Peyer's patch (tissue), 4 donors: ENCODE results near the gene FAM163A. TPM values are rescaled to one million over a fixed set of nuclear protein-coding genes. Genes with fewer than 3 reads are reported as not detected.

Experiments
- DNase-seq, 3 donors: peaks; one replicate each; pipeline ENCODE4 v3.0.0-alpha.2; 2017 to 2019
- H3K27ac ChIP-seq, 4 donors: fragments of 200-600 bp; sonication (generic); one replicate each; pipeline ENCODE4 v1.5.1; 2016 to 2019
- H3K27me3 ChIP-seq, 2 donors: fragments of 200-600 bp; sonication (generic); one replicate each; pipeline ENCODE4 v1.5.1; 2019
- H3K36me3 ChIP-seq, 3 donors: fragments of 200-600 bp; sonication (generic); one replicate each; pipeline ENCODE4 v1.5.1; 2016 to 2019
- H3K4me1 ChIP-seq, 4 donors: fragments of 200-600 bp; sonication (generic); one replicate each; pipeline ENCODE4 v1.5.1; 2016 to 2019
- H3K4me3 ChIP-seq, 4 donors: fragments of 200-600 bp; sonication (generic); 1 replicate in 3 of 4; 2 replicates in 1 of 4; pipeline ENCODE4 v1.5.1; 2016 to 2019; ENCODE audit warnings: mild to moderate bottlenecking in 1 of 4
- H3K9me3 ChIP-seq, 4 donors: fragments of 200-600 bp; sonication (generic); one replicate each; pipeline ENCODE4 v1.5.1; 2016 to 2019; ENCODE audit warnings: mild to moderate bottlenecking in 1 of 4
- CTCF ChIP-seq, 6 experiments: fragments of 450-650 bp in 4 of 6; fragments of 200-600 bp in 2 of 6; sonication (generic) in 1 of 6; IDR thresholded peaks; one replicate each; pipeline ENCODE4 v1.5.1; 2017 to 2019; ENCODE audit warnings: antibody characterized with exemption in 6 of 6, mild to moderate bottlenecking in 3 of 6, moderate library complexity in 1 of 6
- POLR2A ChIP-seq, 2 donors: fragments of 450-650 bp; IDR thresholded peaks; one replicate each; pipeline ENCODE4 v1.5.1; 2017; ENCODE audit warnings: antibody characterized with exemption in 2 of 2, mild to moderate bottlenecking in 2 of 2, moderate library complexity in 2 of 2
- total RNA-seq, 4 donors: library from RNA; depleted of rRNA; stranded (reverse); fragments of >200 nt; gene quantifications; one replicate each; pipeline ENCODE4 v1.1.0, GENCODE V29; 2016

The FAM163A gene
- total RNA-seq, 4 donors from 2014 or later = 0.67 to 5.0 (median 1.2) TPM; not detected in 1

- Histone ChIP-seq H3K27ac (no peak overlapping the region), H3K9me3 (no peaks in the 10 kb centered on the region), H3K4me1 (peaks cover 0 to 18% (median 4%) of the 10 kb centered on the region in 4 donors), H3K4me3 (no peak overlapping the region), H3K27me3 (peaks cover 0 to 15% of the 10 kb centered on the region in 2 donors), H3K36me3 (no peaks in the 10 kb centered on the region)
- no peak for DNase-seq
- TF ChIP-seq CTCF (IDR thresholded peaks at IDR 0.05) = no peak
- TF ChIP-seq POLR2A (IDR thresholded peaks at IDR 0.05) = no peak
Observed at GRCh38 chr1:179745131-179745611, 2.1 kb downstream of the FAM163A start.

- no peak for TF ChIP-seq POLR2A (IDR thresholded peaks at IDR 0.05)
- TF ChIP-seq CTCF (IDR thresholded peaks at IDR 0.05) = no peak
- H3K27me3 ChIP-seq = peaks cover 0 to 15% of the 10 kb centered on the region in 2 donors
Observed at GRCh38 chr1:179745743-179746142, 2.7 kb downstream of the FAM163A start.

GRCh38 chr1:179747611-179748010 lies 4.5 kb downstream of the FAM163A start:
- Histone ChIP-seq H3K27me3 (peaks cover 0 to 15% of the 10 kb centered on the region in 2 donors), H3K4me3 (no peak overlapping the region), H3K36me3 (no peaks in the 10 kb centered on the region), H3K4me1 (peaks cover 0 to 18% (median 4%) of the 10 kb centered on the region in 4 donors), H3K9me3 (no peaks in the 10 kb centered on the region), H3K27ac (no peak overlapping the region)
- DNase-seq = no peak
- TF ChIP-seq POLR2A (IDR thresholded peaks at IDR 0.05) = no peak
- TF ChIP-seq CTCF (IDR thresholded peaks at IDR 0.05) = no peak

More at GRCh38 chr1:179745743-179746142, 2.7 kb downstream of the FAM163A start:
- H3K9me3 ChIP-seq = no peaks in the 10 kb centered on the region
- no peaks in the 10 kb centered on the region for H3K36me3 ChIP-seq
- DNase-seq = no peak
- no peak overlapping the region for H3K4me3 ChIP-seq
- no peak overlapping the region for H3K27ac ChIP-seq
- H3K4me1 ChIP-seq = peaks cover 0 to 18% (median 4%) of the 10 kb centered on the region in 4 donors

- H3K9me3 ChIP-seq = no peaks in the 10 kb centered on the region
- peaks cover 0 to 6% of the 10 kb centered on the region in 2 donors for H3K27me3 ChIP-seq
- H3K27ac ChIP-seq = no peak overlapping the region
- H3K4me1 ChIP-seq = peaks cover 0 to 9% (median 0%) of the 10 kb centered on the region in 4 donors
- no peak for DNase-seq
- H3K4me3 ChIP-seq = no peak overlapping the region
- no peaks in the 10 kb centered on the region for H3K36me3 ChIP-seq
- TF ChIP-seq POLR2A (IDR thresholded peaks at IDR 0.05) (no peak), CTCF (IDR thresholded peaks at IDR 0.05) (no peak)
Observed at GRCh38 chr1:179748772-179749171, 5.7 kb downstream of the FAM163A start.

- no peak for DNase-seq
- Histone ChIP-seq H3K9me3 (no peaks in the 10 kb centered on the region), H3K27me3 (no peaks in the 10 kb centered on the region), H3K27ac (no peak overlapping the region), H3K4me1 (peaks cover 0 to 4% (median 0%) of the 10 kb centered on the region in 4 donors), H3K4me3 (no peak overlapping the region), H3K36me3 (no peaks in the 10 kb centered on the region)
- TF ChIP-seq POLR2A (IDR thresholded peaks at IDR 0.05) = no peak
- TF ChIP-seq CTCF (IDR thresholded peaks at IDR 0.05) = no peak
Observed at GRCh38 chr1:179750630-179751029, 7.5 kb downstream of the FAM163A start.

GRCh38 chr1:179753061-179753460 lies 10.0 kb downstream of the FAM163A start:
- H3K9me3 ChIP-seq = no peaks in the 10 kb centered on the region

More at GRCh38 chr1:179753061-179753460, 10.0 kb downstream of the FAM163A start:
- peaks cover 0 to 4% (median 0%) of the 10 kb centered on the region in 4 donors for H3K4me1 ChIP-seq
- H3K27ac ChIP-seq = no peak overlapping the region
- no peak overlapping the region for H3K4me3 ChIP-seq
- no peak for TF ChIP-seq CTCF (IDR thresholded peaks at IDR 0.05)
- TF ChIP-seq POLR2A (IDR thresholded peaks at IDR 0.05) = no peak
- DNase-seq = no peak
- H3K36me3 ChIP-seq = no peaks in the 10 kb centered on the region
- no peaks in the 10 kb centered on the region for H3K27me3 ChIP-seq
